Activated CD8-positive, alpha-beta memory T cell treated with anti-CD3 and anti-CD28 coated beads for 48 hours (primary cell): ENCODE data around the gene NDNF.

Experiments used
- DNase-seq, 3 experiments: peaks; one replicate each; pipeline ENCODE4 v3.0.0-alpha.2; 2020; ENCODE audit warnings: low read depth in 2 of 3, low spot score in 2 of 3

Gene NDNF

DNA sequence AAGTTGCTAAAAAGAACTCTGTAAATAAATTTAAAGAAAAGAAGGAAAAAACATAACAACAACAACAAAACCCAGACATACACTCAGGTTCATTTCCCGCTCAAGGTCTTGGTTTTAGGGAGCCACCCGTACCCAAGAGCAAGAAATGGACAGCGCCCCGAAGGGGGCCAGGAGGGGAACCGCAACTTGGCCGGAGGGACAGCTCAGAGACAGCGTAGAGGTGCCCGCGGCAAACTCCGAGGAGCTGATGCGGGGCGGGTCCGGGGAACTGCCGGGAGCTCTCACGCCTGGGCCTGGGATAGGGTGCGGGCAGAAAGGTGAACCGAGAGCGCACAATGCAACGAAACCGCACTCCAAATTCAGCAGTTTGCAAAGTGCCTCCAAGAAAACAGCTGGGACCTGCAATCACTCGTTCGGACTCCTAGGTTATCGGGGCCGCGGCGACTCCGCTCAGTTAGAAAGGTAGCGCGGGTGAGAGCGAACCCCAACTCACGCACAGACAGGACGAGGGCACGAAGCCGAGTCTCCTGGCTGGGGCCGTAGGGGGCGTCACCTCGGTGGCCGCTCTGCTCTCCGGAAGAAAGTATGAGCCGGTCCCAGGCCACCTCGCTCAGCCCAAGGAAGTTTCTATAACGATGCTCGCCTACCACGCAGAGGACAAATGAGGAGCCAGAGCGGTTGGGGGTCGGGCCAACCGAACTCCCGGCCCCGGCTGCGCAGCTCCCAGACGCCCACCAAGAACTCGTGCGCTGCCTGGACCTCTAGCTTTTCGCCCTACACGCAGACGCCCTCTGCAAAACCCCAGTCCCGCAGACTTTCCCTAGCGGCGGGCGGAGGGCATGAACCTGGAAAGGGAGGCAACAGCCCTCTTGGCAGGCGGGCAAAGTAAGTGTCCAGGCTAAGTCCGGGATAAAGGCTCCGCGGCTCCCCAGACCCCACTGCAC lies 1.4 kb downstream of the NDNF start:
- DNase-seq = no peak

DNA sequence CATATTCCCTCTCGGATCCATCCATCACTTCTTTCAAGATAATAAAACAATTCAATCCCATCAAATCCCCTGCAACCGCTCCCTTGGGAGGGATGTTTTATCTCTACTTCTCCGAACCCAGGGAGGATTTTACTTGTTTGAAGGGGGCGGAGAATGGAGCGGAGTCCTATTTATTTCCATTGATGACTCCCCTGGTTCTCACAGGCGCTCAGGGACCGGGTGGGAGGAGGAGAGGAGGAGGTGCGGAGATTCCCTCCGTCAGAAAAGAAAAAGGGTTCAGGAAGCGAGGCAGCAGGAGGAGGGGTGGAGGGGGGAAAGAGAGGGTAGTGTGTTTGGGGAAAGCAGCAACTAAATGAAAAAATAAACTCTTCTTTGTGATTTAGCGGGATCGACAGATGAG lies 2.1 kb downstream of the NDNF start:
- DNase-seq = no peak

DNA sequence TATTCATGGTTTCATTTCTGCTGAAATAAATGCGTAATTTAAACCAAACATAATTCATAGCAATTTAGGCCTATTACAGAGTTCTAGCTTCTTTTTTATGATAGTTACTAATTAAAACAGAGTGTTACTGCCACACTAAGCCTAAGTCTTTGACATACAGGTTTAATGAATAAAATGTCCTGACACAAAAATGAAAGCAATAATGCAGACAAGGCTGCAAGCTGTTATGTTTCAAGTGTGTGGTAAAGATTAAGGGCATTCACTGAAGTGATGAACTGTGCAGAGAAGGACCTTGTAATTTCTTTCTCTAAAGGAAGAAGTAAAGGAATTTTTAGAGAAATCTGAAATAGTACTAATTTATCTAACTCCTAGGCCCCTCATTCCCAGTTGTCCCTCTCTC lies 2.9 kb downstream of the NDNF start:
- no peak for DNase-seq

DNA sequence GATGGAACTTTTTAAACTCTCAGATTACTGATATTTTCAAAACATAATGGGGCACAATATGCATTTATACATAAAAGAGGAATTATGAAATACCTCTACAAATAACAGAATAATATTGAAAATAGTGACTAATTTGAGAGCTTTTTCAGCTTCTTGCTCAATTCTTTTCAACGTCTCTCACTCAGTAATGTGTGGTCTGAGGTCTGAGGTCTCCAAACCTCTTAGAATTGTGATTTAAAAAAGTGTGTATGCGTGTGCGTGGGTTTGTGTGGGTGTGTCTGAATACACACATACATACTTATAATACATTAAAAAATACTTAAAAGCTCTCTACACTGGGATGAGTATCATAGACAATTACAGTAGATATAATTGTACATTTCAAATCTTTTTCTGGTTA lies 7.9 kb downstream of the NDNF start:
- DNase-seq = no peak

DNA sequence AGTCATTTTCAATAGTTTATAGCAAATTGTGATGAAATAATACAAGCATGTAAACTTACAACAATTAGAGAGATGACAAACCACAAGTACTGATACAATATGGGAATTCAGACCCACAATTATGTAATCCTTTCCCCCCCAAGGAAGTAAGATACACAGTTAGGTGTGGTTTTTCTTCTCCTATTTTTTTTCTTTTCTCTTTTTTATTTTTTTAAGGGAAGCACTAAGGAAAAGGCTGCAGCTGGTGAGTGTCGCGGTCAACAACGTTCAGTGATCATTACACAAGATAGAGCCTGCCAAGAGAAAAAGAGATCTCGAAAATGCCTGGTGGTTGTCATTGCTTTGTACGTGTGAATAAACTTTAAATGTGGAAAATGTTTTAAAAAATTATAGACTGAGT lies 9.8 kb downstream of the NDNF start:
- no peak for DNase-seq

DNA sequence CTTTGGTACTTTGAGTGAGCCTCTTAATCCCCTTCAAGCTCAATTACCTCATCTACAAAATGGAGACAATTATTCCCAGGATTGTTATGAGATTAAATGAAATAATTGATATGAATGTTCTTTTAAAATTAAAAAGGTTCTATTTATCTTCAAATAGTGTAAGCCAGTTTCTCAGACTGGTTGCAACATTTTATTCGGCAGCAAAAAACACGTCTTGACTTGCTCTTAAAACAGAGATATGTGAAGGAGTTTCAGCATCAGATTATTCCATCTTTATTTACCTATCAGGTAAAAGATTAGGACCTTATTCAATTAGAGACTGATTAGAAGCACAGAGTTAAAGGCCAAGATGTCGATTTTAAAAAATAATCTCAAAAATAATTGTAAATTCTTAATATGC lies 10.5 kb downstream of the NDNF start:
- DNase-seq = no peak

DNA sequence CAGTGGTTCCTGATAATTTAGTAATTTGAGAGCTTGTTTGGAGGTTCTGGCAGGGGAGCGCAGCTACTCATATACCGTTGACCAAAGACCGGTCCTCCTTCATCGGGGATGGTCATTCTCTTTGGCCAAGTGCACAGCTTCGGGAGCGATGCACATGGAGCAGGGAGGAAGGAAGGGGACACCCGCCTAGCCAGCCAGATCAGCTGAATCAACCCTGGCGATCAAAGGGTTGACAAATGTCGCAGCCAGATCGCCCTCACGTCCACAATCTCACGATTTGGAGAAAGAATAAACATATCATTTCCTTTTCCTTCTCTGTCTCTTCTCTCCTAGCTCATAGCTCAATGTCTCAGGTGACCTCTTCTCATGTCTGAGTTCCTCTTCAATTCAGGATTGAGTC lies 11.1 kb downstream of the NDNF start:
- DNase-seq = no peak

DNA sequence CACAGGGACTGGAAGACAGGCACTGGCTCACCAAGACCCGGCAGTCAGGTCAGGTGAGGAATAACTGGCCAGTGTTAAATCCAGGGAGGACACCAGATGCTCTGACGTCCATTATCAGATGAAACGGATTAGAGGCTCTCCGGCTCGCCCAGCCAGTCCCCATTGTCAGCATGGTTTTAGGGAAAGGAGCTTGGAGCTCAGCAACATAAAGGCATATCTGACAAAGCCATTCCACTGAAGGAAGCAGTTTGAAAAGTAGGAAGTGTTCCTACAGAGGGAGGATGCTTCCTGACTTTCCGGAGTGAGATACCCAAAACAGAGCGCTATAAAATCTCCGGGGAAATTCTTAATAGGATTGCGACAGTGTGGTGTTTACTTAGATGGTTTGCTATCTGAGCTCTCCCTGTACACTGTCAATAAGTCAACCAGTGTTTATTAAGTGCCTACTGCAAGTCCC lies 14.8 kb downstream of the NDNF start:
- no peak for DNase-seq

DNA sequence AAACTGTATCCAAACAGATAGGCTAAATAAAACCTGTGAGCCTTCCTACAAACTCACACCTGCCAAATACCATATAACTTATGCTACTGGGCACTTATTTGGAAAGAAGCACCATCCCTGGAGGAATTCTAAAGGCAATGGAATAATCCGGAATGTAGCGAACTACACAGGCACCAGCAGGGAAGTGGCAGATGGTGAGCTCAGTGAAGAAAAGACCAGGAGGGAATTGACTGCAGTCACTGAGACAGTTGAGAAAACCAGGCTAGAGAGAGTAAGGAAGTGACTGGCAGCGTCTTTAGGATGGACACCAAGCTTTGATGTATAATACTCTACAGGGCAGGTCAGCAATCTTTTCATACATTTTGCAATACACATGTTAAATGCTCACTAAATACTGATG lies 16.3 kb downstream of the NDNF start:
- no peak for DNase-seq

DNA sequence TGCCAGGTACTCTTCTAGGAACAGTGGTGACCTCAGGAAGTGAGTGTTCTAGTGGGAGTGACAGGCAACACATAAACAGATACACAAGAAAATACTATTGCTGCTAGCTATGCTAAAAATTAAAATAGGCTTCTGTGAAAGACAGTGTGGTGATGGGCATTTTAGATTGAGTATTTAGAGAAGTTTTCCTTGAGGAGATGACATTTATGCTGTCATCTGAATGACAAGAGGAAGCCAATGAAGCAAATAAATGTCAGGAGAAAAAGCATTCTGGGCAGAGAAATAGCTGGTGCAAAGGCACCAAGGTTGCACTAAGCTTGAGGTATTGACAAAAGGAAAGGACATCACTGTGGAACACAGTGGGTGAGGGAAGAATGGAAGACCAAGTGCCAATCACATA lies 18.0 kb downstream of the NDNF start:
- DNase-seq = no peak

DNA sequence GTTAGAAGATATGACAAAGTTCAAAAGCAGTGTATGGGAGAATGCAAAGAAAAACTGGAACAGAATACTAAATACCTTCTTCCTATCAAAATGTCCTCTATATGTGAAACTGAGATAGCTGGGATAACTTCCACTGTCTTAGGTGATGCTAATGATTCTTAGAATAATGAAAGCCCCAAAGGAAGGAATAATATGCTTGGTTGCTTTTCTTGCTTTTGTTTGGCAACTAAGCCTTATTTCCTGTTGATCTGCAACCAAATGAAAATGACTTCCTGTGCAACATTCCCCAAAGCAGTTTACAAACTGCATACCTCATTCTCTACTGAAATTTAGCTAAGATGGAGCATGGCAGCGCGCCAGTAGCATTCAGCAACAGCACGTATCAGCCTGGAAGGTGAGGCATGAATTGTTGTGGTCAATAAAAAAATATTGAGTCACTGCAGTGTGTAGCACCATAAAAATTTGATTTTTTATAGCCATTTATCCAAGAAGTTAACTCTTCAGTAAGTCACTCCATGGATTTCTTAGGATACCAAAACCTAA lies 18.7 kb downstream of the NDNF start:
- no peak for DNase-seq

DNA sequence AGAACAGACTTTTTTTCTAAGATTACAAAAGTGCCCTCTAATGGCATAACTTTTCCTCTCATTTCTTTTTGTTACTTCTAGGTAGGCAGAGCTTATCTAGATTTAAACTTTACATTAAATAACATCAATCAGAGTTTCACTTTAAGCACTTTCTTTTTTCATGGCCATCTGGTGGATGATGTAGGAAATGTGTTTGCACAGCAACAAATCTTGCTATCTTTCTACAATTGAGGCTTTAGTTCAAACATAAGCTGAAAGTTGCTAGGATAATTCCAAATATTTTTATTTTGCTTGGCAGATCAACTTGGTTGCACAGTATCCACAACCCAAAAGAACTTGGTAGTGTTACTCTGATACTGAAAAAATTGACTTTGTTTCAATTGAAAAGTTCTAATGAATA lies 22.0 kb downstream of the NDNF start:
- DNase-seq = no peak

DNA sequence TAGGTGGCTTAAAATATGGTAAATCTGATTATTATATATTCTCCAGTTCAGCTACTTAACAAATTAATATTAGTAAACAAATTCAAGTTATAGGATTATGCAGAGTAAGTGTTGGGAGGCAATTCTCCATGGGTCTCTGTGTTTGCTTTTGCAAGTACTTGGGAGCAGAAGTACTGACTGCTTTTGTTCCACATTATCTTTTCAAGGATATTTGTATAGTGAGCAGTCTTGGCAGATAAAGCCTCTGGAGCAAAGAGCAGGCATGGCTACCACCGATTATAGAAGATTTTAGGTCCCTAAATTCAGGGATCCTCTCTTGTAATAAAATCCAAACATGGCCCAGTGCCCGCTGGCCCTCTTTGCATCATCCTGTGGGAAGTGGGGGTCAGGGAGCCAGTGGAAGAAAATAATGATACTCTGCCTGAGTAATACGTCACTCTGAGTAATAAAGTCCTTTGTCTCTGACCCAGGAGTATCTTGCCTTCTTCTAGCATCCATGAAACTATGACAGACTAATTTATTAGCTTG lies 23.2 kb downstream of the NDNF start:
- no peak for DNase-seq

DNA sequence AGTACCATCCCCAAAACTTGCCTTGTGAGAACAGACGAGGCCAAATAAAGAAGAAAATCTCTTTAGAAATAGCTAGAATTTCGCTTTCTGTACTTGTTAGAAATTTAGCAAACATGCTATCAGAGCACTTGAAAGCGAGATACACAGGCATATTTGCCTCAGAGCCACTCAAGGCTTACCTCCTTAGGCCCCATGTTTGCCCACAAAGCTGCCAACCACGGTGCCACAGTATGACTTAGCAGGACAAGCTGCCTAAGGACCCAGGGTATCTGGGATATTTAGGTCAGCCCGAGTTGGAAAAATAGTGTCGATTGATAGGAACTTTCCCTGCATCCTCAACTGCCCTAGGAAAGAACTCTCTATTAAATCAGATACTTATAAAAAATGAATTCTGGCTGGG lies 24.2 kb downstream of the NDNF start:
- DNase-seq = no peak

DNA sequence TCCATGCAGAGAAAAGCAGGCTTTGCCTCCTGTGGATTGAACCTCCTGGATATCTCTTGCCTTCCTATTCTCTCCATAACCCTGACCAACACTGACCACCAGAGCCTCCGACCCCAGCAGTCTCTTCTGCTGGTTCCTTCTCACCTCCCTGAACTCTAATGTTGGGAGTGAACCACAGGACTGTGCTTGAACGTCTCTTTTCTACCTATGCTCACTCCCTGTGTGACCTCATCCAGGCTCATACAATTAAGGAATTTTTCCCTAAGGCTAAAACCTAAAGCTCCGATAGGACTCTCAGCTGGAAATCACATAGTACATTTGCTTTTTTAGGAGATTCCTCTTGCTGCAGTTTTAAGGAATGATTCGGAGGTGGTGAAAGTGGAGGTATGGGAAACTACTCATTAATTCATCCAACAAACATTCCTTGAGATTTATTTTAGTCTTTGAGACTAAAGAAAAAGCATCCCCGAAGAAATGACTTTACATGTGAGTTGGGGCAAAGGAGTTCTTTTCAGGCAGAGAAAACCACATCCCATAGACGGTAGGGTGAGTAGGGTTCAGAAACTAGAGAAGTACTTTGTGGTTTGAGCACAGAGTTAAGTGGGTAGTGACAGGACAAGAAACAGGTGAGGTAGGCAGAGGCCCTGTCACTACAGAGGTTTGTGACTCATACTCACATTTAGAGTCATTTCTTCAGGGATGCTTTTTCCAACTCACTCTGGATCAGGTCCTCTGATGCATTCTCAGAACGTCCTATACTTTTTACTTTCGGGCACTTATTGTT lies 30.8 kb downstream of the NDNF start:
- DNase-seq = peak in 1 of 3 experiments; percentile 4

DNA sequence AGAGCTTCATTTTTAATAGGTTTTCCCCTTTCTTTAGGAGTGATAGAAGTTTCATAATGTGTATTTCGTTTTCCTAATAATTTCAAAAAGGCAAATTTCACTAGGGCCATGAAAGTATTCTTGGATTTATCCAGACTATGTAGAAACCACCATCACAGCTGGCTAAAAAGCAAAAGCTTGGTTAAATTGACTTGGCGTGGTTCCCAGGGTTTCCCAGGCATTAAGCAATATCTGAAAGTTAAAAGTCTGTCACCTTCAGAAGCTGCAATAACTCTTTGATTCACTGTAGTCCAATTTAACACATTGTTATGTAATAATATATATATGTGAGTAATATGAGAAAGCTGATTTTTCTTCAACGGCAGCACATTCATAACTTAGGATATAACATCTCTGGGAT lies 38.3 kb downstream of the NDNF start:
- DNase-seq = no peak

DNA sequence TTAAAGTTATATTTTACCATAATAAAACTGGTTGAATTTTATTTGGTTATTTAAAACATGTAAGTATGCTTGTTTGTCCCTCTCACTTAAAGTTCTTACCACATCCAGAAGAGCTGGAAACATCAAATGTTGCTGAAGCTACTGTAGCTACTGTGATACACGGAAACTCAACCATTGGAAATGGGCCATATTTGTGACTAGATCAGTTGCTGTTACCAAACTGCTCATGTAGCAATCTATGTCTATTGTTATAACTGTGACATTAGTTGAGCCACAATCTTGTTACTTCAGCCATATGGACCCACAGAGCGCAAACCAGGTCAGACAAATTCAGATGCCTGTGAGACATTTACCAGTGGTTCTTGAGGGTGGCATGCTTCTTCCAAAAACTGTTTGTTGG lies 41.6 kb downstream of the NDNF start:
- DNase-seq = no peak

DNA sequence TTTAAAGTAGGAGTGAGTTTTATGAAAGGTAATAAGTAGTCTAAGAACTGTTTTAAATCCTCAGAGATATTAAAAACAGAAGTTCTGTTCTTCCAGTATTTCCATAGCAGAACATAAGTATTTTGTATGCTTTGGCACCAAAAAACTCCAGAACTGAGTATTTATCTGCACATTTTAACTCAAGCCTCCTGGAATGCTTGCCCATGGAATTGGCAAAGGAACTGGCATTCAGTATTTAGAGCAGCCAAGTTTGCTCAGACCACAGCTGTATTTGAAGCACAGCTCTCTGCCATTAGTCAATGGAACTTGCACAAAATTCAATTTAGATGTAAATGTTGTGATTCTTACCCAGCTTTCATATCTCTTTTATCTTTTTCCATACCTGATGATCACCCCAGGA lies 42.2 kb downstream of the NDNF start:
- no peak for DNase-seq

DNA sequence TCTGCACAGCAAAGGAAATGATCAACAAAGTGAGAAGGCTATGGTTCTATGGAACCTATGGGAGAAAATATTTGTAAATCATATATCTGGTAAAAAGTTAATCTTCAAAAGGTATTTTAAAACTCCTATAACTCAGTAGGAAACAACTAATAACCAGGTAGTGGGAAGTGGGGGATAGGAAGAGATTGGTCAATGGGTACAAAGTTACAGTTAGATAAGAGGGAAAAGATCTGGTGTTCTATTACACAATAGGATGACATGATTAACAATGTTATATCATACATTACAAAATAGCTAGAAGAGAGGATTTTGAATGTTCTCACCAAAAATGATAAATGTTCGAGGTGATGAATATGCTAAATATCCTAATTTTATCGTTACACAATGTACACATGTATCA lies 46.3 kb downstream of the NDNF start:
- no peak for DNase-seq

DNA sequence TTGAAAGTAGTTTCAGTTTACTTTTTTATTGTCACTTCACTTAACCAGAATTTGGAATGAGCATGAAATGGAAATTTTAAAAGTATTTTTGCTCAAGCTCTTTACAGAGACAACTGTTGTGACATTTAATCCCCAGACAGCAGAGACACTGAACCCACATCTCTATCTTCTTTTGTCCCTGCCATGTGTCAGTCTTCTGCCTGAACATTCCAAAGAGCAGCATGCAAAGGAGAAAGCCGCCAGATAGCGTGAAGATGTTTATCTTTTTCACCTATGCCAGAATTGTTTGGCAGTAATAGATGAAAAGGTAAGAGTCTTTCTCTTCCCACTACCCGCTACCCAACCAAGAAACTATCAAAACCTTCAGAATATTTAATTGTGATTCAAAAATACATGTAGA lies 46.8 kb downstream of the NDNF start:
- DNase-seq = no peak

DNA sequence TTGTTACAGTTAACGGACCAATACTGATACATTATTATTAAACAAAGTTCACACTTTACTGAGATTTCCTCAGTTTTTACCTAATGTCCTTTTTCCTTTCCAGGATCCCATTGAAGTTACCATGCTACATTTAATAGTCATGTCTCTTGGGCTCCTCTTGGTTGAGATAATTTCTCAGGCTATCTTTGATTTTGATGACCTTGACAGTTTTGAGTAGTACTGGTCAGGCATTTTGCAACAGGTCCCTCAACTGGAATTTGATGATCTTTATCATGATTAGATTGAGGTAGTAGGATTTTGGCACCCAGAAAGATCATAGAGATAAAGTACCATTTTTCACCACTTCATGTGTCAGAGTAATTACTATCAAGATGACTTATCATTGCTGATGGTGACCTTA lies 53.8 kb downstream of the NDNF start:
- DNase-seq = no peak

DNA sequence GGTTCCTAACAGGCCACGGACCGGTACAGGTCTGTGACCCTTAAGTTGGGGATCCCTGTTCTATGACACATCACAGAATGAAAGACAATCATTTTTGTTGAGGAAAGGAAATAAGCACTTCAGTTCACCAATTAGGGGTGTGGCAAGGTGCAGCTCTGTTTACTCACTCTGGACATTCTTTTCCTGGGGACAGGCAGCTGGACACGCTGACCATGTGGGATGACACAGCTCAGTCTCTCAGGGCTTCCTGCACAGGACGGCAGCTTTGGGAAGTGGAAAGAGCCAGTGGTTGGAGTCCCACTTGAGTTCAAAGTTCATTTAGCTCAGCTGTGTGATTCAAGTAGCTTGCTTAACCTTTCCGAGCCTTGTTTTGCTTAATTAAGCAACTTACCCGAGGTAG lies 55.7 kb downstream of the NDNF start:
- no peak for DNase-seq
